ENCODE data around the gene TRIM10. TPM values are rescaled to one million over a fixed set of nuclear protein-coding genes. Genes with fewer than 3 reads are reported as not detected.

TRIM10 gene
- total and polyA plus RNA-seq, 11 donors = not detected

DNA sequence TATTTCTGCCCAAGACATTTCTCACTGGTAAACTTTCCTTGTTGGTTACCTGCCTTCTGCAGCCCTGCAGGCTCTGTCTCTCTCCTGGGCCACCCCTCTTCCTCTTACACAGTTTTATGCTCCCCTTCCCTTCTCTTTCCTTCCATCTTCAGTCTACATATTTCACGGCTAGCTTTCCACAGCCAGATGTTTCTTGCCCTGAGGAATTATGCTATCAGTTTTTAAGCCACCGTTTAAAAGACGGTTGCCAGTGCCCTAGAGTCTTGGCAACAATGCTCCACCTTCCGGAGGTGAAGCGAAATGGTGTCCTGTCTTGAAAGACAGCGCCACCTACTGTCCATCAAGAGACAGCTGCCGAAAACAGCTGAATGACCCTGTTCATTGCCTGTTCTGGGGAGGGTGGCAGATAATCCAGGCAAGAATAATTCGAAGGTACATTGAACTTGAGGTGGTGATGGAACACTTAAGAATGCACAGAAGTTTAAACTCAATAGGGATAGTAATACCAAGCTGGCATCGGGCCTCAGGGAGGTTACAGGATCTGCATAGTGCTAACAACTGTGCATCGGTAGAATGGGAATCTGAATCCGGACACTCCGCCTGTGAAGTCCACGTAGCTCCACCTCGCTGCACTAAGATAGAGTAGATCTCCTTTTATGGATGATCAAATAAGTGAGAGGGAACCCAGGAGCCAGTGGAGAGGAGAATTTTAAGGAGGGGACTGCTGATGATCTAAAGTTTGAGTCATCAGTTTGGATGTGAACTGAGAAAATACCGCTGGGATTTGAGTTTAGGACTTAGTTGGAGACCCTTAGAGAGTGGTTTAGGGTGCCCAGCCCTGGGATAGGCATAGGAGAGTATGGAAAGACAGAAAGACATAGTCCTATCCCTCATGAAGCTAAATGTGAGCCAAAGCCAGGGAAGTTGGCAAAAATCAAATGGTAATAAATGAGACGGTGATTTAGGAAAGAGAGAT is 29.8 kb downstream of the TRIM10 start:
- Histone ChIP-seq H3K36me3 (no peaks in the 10 kb centered on the region), H3K27me3 (peaks cover 21 to 92% (median 46%) of the 10 kb centered on the region in 9 donors), H3K4me3 (no peak overlapping the region), H3K27ac (no peak overlapping the region), H3K4me1 (peaks cover 0 to 17% (median 4%) of the 10 kb centered on the region in 12 donors), H3K9me3 (no peaks in the 10 kb centered on the region)
- TF ChIP-seq, protein P1, sequence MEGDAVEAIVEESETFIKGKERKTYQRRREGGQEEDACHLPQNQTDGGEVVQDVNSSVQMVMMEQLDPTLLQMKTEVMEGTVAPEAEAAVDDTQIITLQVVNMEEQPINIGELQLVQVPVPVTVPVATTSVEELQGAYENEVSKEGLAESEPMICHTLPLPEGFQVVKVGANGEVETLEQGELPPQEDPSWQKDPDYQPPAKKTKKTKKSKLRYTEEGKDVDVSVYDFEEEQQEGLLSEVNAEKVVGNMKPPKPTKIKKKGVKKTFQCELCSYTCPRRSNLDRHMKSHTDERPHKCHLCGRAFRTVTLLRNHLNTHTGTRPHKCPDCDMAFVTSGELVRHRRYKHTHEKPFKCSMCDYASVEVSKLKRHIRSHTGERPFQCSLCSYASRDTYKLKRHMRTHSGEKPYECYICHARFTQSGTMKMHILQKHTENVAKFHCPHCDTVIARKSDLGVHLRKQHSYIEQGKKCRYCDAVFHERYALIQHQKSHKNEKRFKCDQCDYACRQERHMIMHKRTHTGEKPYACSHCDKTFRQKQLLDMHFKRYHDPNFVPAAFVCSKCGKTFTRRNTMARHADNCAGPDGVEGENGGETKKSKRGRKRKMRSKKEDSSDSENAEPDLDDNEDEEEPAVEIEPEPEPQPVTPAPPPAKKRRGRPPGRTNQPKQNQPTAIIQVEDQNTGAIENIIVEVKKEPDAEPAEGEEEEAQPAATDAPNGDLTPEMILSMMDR (IDR thresholded peaks at IDR 0.05) = peak; percentile 84 to 99 (median 96)
- TF ChIP-seq POLR2A (IDR thresholded peaks at IDR 0.05) = no peak
- DNase-seq (peak in 4 of 5 donors; percentile 56 to 66 (median 64)), ATAC-seq (peak in 3 of 4 donors; percentile 90 to 93 (median 91))
- WGBS, 4 donors = 28 to 34% (median 30%) methylated on average over 16 of the region's 16 CpGs
- intact Hi-C loops (cut with DNase I) = loop anchor here (1.0 to 5.0 kb wide), 5 partner anchors 28 to 284 kb away; no protein-coding TSS in a partner anchor

DNA sequence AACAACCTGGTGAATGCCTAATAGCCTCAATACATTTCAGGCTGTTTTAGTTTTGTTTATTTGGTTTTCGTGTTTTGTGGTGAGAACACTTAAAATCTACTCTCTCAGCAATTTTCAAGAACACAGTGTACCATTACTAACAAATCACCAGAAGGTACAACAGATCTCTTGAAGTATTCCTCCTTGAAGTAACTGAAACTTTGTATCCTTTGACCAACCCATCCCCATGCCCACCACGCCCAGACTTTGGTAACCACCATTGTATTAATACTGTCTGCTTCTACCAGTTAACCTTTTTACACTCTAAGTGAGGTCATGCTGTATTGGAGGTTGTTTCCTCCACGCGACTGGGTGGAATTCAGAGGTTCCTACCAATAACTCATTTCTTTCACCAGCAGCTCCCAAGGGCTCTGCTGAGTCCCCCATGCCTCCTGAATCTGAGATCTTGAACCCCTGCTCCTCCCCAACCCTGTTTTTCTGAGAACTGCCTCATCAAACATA is 30.8 kb downstream of the TRIM10 start:
- ATAC-seq (no peak), DNase-seq (no peak)
- intact Hi-C loops (cut with DNase I) = loop anchor here in 9 of 10 donors (2.0 to 5.0 kb wide), 4 partner anchors 27 to 283 kb away; no protein-coding TSS in a partner anchor
- H3K27ac ChIP-seq = no peak overlapping the region
- peaks cover 21 to 86% (median 46%) of the 10 kb centered on the region in 9 donors for H3K27me3 ChIP-seq
- H3K9me3 ChIP-seq = no peaks in the 10 kb centered on the region
- TF ChIP-seq POLR2A (IDR thresholded peaks at IDR 0.05) = no peak
- TF ChIP-seq, protein P1 (IDR thresholded peaks at IDR 0.05) = no peak
- H3K4me3 ChIP-seq = no peak overlapping the region
- H3K36me3 ChIP-seq = no peaks in the 10 kb centered on the region
- 63 to 75% (median 66%) methylated on average over 4 of the region's 4 CpGs for WGBS, 4 donors
- peaks cover 0 to 17% (median 4%) of the 10 kb centered on the region in 12 donors for H3K4me1 ChIP-seq

DNA sequence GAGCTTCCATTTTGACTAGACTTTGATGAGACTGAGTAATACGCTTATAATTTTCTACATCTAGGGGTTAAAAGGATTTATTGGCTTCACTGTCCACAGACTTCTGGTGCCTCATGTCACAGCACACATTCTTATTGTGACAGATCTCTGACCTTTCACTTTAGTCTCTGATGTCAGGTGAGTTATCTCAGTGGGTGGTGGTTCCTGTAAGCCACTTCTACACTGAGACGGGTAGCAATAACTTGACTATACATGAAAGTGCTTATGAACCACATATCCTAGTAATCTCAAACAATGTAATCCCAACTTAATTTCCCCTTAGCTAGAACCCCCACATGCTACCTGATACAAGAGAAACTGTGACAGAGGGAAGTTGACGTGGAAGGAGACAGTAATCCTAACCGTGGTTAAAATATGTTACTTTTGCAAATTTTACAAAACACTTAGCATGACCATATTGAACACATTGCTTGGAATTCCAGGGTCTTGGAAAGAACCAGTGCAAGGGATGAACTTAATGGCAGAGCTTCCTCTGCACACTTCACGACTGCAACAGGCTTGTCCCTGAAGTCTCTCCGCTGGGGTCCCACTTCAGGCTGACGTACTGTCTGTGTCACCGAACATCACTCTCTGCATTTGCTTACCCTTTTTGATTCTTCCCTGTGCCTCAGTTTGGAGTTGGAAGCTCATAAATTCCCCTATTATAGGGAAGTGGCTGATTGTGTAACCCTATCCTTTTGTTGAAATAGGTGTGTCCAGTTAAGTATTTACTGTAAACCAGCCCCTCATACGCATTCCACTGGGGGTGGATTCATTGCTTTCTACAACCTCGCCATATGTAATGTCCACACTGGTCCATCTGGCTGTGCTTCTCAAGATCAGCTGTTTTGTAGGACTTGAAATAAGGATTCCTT is 31.5 kb downstream of the TRIM10 start:
- DNase-seq = no peak
- H3K27ac ChIP-seq = no peak overlapping the region
- TF ChIP-seq POLR2A (IDR thresholded peaks at IDR 0.05) = no peak
- TF ChIP-seq, protein P1 (IDR thresholded peaks at IDR 0.05) = no peak
- WGBS, 4 donors = 69 to 78% (median 76%) methylated on average over 10 of the region's 10 CpGs
- peaks cover 21 to 79% (median 43%) of the 10 kb centered on the region in 9 donors for H3K27me3 ChIP-seq
- peak overlapping the region in 1 of 12 donors; percentile 2 for H3K4me3 ChIP-seq
- peaks cover 0 to 17% (median 4%) of the 10 kb centered on the region in 12 donors for H3K4me1 ChIP-seq
- no peaks in the 10 kb centered on the region for H3K36me3 ChIP-seq
- intact Hi-C loops (cut with DNase I) = loop anchor here in 9 of 10 donors (2.0 to 5.0 kb wide), 4 partner anchors 27 to 282 kb away; no protein-coding TSS in a partner anchor
- no peak for ATAC-seq
- no peaks in the 10 kb centered on the region for H3K9me3 ChIP-seq
